Smooth muscle cell of the coronary artery (primary cell): ENCODE results near the gene TBC1D3E. TPM values are rescaled to one million over a fixed set of nuclear protein-coding genes. Genes with fewer than 3 reads are reported as not detected.

Experiments used
- total RNA-seq: library from RNA; depleted of rRNA; stranded (reverse); fragments of >200 nt; gene quantifications from 2 replicates; pipeline ENCODE4 v1.2.3, GENCODE V29; 2014; ENCODE audit warnings: low replicate concordance

The TBC1D3E gene
- not detected in 2 replicates for total RNA-seq

DNA sequence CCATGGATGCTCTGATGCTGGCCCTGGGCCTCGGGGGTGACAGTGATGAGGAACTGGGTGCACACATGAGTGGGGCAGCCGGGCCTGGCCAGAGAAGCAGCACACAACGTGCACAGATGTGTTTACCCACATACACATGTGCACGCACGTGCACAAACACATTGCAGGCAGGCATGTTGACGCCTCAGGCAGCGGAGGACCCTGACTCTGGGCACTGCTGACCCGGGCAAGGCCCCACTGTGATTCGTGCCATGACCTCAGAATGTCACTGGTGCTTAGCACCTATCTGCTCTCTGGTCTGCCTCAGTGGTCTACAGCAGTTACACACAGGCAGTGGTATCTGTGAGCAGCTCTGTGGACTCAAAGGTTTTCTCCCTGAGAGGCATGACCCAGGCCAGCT, at the start of gene TBC1D3E:
TSS of gene TBC1D3E (plus strand) at position 301 of the 400 bp plus-strand sequence. CDS start 1,545 bp downstream, outside the sequence.

Other genes starting within 250 kb of the TBC1D3E start
- gene TBC1D3K, start 203.5 kb upstream of the TBC1D3E start, total RNA-seq: not detected in 2 replicates
- gene TBC1D3L, start 138.9 kb upstream of the TBC1D3E start, total RNA-seq: 1.9 and 2.5 TPM in 2 replicates
- 0.12 TPM in 1 of 2 replicates, not detected in the other for gene TBC1D3D, start 124.0 kb upstream of the TBC1D3E start, total RNA-seq
- not detected in 2 replicates for gene TBC1D3C, start 59.3 kb upstream of the TBC1D3E start, total RNA-seq
- gene TBC1D3, start 64.6 kb downstream of the TBC1D3E start, total RNA-seq: not detected in 2 replicates
- 19.7 and 22.7 TPM in 2 replicates for gene MRPL45, start 169.2 kb downstream of the TBC1D3E start, total RNA-seq
- gene GPR179, start 216.0 kb downstream of the TBC1D3E start, total RNA-seq: not detected in 2 replicates
- gene SOCS7, start 223.9 kb downstream of the TBC1D3E start, total RNA-seq: 8.3 and 9.5 TPM in 2 replicates